HG03565 (cell line): ENCODE results near the gene ETV1.
A peak's percentile ranks its signal among the peaks of the same experiment; 100 is the strongest.

ENCODE experiments used
- ATAC-seq: cut with Tn5 transposase; IDR thresholded peaks from one replicate; pipeline ENCODE4 v1.9.1; 2021; ENCODE audit warnings: mild to moderate bottlenecking, moderate library complexity; ENCODE audit not compliant: unreplicated experiment

ETV1 gene

DNA sequence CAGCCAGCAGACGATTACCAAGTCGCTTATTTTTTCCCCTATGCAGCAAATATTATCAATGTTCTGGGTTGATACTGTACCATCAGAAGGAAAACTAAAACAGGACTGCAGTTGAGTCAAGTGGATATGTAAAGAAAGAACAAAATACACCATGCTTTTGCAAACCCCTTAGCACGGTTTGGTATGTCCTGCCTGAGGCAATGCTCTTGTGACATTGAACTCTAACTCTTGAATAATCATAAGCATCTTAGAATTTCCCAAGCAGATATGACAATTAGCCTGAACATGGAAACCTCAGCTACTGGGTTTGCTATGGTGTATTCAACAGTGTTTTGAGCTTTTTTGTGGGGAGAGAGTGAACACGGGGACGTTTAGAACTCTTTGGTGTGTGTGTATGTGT is 107.4 kb downstream of the ETV1 start:
- ATAC-seq = no peak

DNA sequence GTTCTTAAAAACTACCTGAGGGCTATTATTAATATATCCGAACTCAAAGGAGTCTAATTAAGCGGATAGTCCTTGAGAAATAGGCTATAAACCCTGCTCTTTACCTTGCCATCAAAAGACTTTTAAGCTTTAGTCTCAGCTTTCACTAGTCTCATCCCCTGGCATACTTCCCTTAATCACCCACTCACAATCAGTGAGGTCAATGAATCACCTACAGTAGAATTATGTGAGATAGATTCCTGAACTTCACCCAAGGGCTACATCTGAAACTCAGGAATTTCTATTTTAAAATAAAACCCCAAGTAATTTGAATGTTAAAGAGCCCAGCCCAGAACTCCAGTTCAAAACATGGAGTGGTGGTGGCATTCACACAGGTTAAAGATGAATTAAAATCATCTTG is 108.7 kb downstream of the ETV1 start:
- ATAC-seq = no peak

DNA sequence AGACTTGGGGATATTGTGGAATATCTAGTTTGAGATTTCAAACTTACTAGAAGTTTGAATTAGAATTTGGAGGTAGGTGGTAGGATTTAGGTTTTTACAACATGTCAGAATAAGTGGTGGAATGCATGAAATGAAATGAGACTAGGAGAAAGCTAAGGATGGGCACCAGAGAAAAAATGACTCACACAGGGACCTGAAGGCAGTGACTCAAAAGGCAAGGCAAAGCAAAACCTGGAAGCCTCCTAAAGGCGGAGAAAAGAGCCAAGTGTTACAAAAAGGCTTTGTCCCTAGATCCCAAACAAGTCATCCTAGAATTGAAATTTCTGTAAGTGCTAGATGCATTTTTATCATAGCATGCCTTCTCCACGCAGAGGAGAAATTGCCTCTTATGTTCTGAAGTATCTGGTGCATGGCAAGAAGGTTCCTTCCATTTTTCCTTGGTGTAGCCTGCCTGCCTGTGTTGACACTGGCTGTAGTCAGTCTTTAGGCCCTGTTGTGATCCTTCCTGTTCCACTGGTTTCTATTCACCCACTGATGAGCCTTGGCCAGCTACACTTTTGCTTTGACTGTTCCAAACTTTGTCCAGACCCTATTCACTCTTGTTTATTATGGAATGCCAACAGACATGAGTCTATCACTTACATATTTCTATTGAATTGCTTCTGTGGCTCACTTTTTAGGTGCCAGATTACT is 109.3 kb downstream of the ETV1 start:
- no peak for ATAC-seq

DNA sequence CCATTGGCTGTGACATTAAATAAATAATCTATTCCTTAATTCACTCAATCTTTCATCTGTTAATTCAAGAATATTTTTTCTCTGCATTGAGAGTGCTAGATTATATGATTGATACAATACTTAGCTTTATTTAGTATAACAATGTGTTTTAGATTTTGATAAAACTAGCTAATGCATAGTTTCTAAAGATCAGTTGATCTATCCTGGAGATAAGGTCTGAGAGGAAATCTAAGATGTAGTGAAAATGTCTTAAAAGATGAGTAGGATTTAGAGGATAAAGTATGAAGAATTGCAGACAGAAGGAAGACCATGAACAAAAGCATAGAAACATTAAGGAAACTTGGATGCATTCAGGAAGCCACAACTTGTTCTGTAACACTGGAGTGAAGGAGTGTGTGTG is 110.3 kb downstream of the ETV1 start:
- no peak for ATAC-seq

DNA sequence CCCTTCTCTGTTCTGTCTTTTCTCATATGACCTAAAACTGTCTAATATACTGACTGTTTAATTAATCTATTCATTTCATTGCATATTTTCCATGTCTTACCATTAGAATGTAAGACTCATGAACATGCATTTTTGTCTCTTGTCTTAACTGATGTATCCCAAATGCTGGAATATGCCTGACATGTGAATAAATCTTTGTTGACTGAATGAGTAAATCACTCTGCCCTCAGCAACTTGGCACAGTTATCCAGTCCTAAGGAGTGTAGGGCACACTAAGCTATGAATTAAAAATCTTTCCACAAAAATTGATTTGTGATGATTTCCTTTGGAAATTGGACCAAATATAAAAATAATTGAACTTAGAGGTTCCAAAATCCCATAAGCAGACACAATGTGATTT is 111.3 kb downstream of the ETV1 start:
- no peak for ATAC-seq

DNA sequence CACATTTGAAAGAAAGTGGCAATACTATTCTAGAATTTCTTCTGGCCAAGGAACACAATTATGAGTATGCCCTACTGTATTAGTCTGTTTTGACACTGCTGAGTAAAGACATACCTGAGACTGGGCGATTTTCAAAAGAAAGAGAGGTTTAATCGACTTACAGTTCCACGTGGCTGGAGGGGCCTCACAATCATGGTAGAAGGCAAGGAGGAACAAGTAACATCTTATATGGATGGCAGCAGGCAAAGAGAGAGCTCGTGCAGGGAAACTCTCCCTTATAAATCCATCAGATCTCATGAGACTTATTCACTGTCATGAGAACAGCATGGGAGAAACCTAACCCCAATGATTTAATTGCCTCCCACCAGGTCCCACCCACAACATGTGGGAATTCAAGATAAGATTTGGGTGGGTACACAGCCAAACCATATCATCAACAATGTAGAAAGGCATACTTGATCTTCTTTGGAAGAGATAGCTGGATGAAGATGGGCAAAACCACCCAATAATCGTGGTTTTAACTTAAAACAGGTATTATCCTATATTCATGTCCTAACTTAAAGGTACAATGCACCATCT is 113.9 kb downstream of the ETV1 start:
- no peak for ATAC-seq

DNA sequence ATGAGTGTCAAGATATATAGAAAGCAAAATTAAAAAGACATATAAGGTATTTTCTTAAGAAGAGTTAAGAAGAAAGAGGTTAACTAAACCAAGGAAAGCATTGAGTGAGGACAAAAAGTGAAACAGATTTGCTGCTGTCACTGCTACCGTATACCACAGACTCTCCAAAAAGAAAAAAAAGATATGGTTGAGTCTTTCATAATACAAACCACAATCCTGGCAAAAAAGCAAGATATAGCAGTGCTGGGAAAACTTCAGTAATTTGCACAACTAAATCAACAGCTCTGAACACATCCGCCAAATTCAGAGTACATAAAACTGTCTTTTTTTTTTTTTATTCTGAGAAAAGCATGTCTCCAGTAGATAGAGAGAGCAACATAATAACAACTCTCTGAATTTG is 114.7 kb downstream of the ETV1 start:
- no peak for ATAC-seq

DNA sequence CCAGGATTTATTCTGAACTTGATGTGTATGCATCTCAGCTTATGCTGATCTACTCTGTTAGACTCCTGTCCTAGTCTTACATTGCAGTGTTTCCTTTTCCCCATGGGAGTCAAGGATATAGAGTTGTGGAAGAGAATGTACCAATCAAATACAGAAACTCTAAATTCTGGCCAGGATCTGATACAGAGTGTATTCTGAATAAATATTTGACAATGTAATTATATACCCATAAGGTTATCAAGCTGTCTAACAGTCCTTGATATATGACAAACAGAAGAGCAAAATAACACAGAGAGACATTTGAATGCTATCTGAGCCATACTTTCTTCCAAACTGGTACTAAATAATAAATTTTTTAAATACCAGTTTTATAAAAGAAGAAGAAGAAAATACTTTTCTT is 116.8 kb downstream of the ETV1 start:
- no peak for ATAC-seq

DNA sequence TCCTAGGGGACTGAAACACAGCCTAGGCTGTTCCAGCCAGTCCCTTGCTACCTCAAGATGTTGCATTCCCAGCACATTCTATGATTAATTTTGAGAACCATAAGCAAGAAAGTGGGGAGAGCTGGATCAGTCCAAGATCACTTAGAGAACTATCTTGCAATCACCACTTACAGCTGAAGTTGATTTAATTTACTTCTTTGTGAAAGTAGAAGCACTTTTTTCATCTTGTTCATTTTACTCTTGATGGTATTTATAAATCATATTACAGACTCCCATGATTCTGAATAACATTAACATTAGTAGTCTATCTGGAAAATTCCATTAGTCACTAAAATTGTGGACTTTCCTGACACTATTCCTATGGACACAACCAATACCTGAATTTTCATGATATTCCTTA is 118.5 kb downstream of the ETV1 start:
- no peak for ATAC-seq

DNA sequence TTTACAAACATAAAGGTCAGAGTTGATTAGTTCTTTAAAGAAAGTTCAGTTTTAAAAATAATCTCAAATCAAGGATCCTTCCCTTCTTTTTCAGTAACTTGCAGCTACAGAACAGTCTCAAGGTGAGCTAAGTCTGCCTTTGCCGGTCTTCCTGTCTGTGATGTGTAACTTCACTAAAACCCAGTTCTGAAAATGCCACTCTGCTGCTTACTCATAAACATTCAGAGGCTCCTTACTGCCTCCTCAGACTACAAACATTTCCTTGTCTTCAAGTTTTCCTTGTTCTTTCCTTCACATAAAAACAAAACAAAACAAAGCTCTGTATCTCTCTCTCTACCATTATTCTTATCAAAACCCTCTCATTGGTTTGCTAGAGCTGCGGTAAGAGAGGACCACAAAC is 128.7 kb downstream of the ETV1 start:
- ATAC-seq = no peak

DNA sequence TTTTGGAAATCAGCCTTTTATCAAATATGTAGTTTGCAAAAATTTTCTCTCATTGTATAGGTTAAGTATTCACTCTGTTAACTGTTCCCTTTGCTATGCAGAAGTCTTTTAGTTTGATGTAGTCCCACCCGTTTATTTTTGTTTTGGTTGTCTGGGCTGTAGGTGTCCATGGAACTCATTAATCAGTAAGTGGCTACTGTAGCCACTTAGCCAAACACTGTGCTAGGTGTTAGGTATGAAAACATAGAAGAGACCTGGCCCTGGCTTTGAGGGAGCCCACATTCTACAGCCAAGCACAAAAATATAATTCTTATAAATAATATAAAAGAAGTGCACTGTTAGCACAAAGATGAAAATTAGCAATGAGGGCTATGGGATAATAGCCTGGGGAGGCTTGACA is 133.5 kb downstream of the ETV1 start:
- no peak for ATAC-seq

DNA sequence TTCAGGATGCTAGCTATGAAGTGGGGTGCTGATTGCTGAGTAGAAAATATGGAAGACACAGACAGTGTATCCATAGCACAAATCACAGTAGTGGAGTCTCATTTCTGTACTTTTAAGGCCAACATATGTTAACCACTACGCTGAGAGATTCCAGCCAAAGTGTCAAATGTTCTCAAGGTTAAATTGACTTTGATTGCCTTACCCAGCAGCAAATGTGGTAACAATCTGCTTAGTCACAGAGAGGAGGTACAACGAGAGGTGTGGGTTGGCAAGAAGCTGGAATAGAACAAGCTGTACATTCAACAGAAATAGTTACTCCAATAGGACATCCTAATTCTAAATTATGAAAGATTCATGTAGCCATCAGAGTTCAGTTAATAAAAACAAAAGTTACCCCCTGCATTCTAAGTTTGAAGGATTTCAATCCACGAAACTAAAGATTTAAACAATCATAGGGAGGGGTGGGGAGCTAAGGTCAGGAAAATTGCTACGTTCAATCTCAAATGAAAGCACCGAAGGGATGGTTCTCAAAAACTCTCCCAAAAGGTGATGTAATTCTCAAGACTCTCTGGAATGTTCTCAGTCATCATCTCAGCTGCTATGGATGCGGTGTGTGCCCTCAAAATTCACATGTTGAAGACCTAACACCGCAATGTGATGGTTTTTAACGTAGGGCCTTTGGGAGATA is 137.0 kb downstream of the ETV1 start:
- no peak for ATAC-seq

DNA sequence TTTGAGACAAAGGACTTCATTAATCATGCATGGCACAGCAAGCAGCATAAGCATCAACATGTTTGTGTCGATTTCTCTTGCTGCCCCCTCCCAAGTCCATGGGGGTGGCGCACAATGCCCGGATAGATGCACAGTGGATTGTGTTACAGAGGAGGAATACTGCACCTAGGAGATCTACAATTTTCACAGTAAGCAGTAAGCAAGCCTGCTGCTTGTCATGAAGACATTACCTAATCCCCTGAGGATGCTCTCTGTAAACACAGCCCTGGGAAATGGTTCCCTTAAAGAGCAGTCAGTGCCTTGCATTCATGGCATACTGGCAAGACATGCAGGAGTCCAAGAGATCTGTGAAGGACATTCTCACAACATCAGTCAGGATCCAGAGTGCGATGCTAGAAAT is 137.7 kb downstream of the ETV1 start:
- no peak for ATAC-seq

DNA sequence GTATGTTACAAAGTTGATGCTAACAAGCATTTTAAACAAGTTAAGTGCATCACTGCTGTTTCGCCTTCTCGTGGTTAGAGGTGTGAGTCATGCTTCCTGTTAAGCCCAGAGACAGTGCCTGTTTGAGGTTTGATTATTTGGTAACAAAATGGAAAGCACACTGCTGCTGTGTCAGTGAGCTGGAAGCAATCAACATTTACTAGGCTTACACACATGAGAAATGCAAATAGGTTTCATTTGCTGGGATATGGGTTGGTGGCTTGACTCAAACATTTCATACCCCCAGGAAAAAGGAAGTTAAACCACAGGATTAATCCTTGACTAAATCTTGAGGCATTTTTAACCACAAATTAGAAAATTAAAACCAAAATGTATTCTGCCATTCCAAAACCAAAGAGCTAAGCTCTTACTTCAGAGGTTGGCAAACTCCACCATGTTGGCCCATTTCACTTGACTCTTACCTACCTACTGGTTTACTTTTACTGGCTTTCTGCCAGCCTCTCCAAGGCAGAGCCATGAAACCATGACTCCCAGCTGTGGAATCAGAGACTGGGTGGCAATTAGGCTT is 139.2 kb downstream of the ETV1 start:
- peak; percentile 99 for ATAC-seq

DNA sequence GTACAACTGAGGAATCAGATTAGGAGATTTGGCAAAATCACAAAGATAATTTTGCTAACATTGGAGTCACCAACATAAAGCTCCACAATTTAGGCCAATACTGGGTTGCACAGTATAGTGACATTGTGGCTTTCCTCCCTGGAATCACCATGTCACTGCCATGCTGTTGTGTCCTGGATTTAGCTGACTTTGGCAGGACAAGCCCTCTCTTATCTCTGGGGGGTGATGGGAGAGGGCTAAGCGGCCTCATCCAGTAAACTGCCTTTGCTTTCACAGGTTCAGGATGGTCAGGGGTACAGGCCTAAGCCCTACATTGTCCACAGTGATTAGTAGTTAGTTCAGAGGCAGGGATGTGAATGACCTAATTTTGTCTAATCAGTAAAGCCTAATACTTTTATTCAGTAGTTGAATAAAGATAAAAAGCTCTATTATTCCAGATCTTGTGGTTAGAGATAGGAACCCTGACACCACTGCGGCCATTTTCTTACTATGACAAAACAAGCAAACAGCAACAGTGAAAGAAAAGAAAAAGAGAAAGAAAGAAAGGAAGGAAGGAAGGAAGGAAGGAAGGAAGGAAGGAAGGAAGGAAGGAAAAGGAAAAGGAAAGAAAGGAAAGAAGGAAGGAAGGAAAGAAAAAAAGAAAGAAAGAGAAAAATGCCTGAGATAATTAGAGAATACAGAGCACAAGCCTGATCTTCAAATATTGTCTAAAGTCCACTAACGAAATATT is 140.1 kb downstream of the ETV1 start:
- no peak for ATAC-seq

DNA sequence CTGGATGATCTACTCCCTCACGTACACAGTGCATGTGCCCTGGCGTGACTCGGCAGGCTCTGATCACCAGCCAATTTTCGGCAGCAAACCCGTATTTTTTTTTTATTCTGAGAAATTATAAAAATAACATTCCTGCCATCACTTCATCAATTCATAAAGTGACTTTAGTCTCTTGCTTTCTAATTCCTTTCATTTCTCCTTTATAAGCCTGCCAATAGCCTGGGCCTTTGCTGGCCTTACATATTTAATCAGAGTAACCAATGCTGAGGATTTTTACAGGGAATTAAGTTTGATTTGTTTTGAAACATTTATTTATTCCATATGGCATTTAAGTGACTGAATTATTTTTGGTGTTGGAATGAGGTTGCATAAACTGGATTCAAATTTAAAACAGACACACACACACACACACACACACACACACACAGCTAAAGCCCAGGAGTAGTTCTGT is 140.8 kb downstream of the ETV1 start:
- no peak for ATAC-seq

DNA sequence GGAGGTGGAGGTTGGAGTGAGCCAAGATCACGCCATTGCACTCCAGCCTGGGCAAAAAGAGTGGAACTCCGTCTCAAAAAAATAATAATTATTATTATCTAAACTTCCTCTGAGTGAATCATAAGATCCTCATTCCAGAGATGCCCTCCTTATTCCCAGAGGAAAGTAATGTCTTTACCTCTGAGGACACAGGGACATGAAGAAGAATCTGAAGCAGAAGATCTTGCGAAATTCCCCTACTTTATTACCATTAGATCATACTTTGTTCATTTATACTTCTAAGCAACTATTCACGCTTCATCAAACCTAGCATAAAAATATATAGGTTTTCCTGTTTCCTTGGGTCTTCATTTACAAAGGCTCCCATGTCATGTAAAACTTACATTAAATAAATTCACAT is 143.1 kb downstream of the ETV1 start:
- no peak for ATAC-seq

DNA sequence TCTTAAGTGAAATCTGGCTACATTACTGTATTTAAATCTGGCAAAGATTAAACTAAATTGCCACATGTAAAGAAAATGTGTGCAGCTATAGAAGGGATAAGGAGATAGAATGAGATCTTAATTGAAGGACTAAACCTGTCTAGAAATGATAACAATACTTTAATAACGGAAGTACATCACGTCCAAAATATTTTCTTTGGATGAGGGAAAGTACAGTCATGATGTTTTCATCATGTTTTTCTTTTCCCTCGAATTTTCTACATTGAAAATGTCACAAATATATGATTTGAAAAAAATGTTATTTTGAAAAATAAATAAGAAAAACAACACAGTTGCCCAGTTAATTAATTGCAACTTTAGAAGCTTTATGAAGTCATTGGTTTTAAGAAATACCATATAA is 143.9 kb downstream of the ETV1 start:
- ATAC-seq = no peak

DNA sequence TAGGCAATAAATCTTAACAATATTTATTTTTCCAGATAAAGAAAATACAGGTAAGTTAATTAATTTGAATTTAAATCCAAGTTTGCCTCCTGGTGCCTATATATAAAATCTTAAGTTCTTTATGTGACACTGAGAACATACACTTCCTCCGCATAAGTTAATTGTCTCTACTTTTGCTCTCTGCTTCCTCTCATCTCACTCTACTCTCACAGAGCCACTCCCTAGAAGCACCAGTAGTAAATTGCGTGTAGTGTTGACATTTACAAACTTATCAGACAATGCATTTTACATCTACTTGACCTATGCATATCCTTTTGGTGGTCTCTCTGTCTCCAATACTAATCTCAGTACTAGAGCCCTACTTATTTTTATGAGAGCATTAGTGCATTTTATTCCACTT is 144.5 kb downstream of the ETV1 start:
- ATAC-seq = no peak

DNA sequence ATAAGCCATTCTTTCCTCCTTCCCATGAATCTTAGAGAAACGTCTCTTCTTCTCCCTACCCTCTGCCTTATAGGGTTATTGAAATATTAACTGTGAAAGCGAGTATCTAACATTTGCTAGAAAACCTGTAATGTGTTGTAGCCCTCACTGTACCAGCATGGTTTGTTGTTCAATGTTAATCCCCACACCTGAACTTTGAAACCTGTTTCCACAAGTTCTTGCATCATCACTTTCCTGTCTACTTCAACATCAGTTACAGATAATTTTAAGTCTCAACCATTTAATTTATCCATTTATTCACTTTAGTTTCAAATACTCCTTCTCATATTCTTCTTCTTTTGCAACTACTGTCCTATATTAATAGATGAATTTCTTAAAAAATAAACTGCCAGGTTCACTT is 148.2 kb downstream of the ETV1 start:
- no peak for ATAC-seq
